GM23338 (cell line): ENCODE measurements around the gene NTRK3. TPM values are rescaled to one million over a fixed set of nuclear protein-coding genes. Genes with fewer than 3 reads are reported as not detected.

Source experiments
- ATAC-seq: fragments of 200-7000 bp; cut with Tn5 transposase; 3 replicates; pipeline ENCODE4 v1.9.1; 2020
- DNase-seq: peaks from one replicate; pipeline ENCODE4 v3.0.0-alpha.2; 2015; ENCODE audit warnings: low spot score
- H2AFZ ChIP-seq: fragments of 200-600 bp; sonication (generic); 2 replicates; pipeline ENCODE4 v1.8.0; 2016; ENCODE audit warnings: antibody characterized with exemption, mild to moderate bottlenecking, moderate library complexity
- H3F3A ChIP-seq: fragments of 200-600 bp; sonication (generic); replicated peaks from 2 replicates; pipeline ENCODE4 v1.8.0; 2017; ENCODE audit warnings: antibody characterized with exemption, mixed run types, low read depth
- H3K27ac ChIP-seq: fragments of 200-600 bp; sonication (generic); 2 replicates; pipeline ENCODE4 v1.6.1; 2016; ENCODE audit warnings: low read depth
- H3K27me3 ChIP-seq: fragments of 200-600 bp; sonication (generic); 2 replicates; pipeline ENCODE4 v1.8.0; 2016; ENCODE audit warnings: mild to moderate bottlenecking, mixed run types, moderate library complexity; ENCODE audit not compliant: insufficient read depth
- H3K36me3 ChIP-seq: fragments of 200-600 bp; sonication (generic); 2 replicates; pipeline ENCODE4 v1.8.0; 2016; ENCODE audit warnings: mild to moderate bottlenecking; ENCODE audit not compliant: insufficient read depth
- H3K4me1 ChIP-seq: fragments of 200-600 bp; sonication (generic); 2 replicates; pipeline ENCODE4 v1.8.0; 2016; ENCODE audit warnings: mild to moderate bottlenecking, moderate library complexity; ENCODE audit not compliant: insufficient read depth
- H3K4me2 ChIP-seq: fragments of 200-600 bp; sonication (generic); 2 replicates; pipeline ENCODE4 v1.7.1; 2017; ENCODE audit warnings: mixed run types
- H3K4me3 ChIP-seq: fragments of 200-600 bp; sonication (generic); 2 replicates; pipeline ENCODE4 v1.6.1; 2016; ENCODE audit warnings: mixed run types
- H3K79me2 ChIP-seq: fragments of 200-600 bp; sonication (generic); replicated peaks from 2 replicates; pipeline ENCODE4 v1.8.0; 2017; ENCODE audit warnings: mild to moderate bottlenecking; ENCODE audit not compliant: insufficient read depth
- H3K9me2 ChIP-seq: fragments of 200-600 bp; sonication (generic); 2 replicates; pipeline ENCODE4 v1.8.0; 2017; ENCODE audit not compliant: insufficient read depth
- H4K20me1 ChIP-seq: fragments of 200-600 bp; sonication (generic); replicated peaks from 2 replicates; pipeline ENCODE4 v1.8.0; 2017; ENCODE audit warnings: mild to moderate bottlenecking; ENCODE audit not compliant: insufficient read depth
- H3K27ac Mint-ChIP-seq: 2 replicates; pipeline ENCODE4 v1.8.0; 2020; ENCODE audit warnings: inconsistent platforms, mild to moderate bottlenecking, moderate library complexity, mixed read lengths
- H3K27me3 Mint-ChIP-seq: 3 replicates; pipeline ENCODE4 v1.8.0; 2022; ENCODE audit warnings: low read depth, mild to moderate bottlenecking, moderate library complexity, mixed read lengths, inconsistent platforms; ENCODE audit not compliant: insufficient read depth, poor library complexity
- H3K36me3 Mint-ChIP-seq: 3 replicates; pipeline ENCODE4 v1.8.0; 2021; ENCODE audit warnings: low read depth, mild to moderate bottlenecking, inconsistent platforms, moderate library complexity, mixed read lengths
- H3K4me1 Mint-ChIP-seq: 3 replicates; pipeline ENCODE4 v1.8.0; 2020; ENCODE audit warnings: mild to moderate bottlenecking, inconsistent platforms, mixed read lengths
- H3K4me3 Mint-ChIP-seq: 3 replicates; pipeline ENCODE4 v1.8.0; 2021; ENCODE audit warnings: moderate library complexity, mild to moderate bottlenecking, inconsistent platforms, mixed read lengths
- H3K9me3 Mint-ChIP-seq: 3 replicates; pipeline ENCODE4 v1.8.0; 2020; ENCODE audit warnings: moderate library complexity, mild to moderate bottlenecking, inconsistent platforms, mixed read lengths
- CREB1 ChIP-seq: fragments of 250-450 bp; sonication (Bioruptor Pico); IDR thresholded peaks from 2 replicates; pipeline ENCODE4 v1.5.0; 2020; ENCODE audit warnings: low read depth, mild to moderate bottlenecking, moderate library complexity
- EZH2 ChIP-seq: fragments of 200-600 bp; sonication (generic); IDR thresholded peaks from one replicate; pipeline ENCODE4 v1.8.0; 2017; ENCODE audit warnings: antibody characterized with exemption, mild to moderate bottlenecking, low read depth; ENCODE audit not compliant: unreplicated experiment
- EZH2phosphoT487 ChIP-seq: fragments of 200-600 bp; sonication (generic); IDR thresholded peaks from one replicate; pipeline ENCODE4 v1.8.1; 2018; ENCODE audit warnings: antibody characterized with exemption; ENCODE audit not compliant: unreplicated experiment
- JUNB ChIP-seq: IDR thresholded peaks from one replicate; pipeline ENCODE4 v1.6.1; 2016; ENCODE audit warnings: antibody characterized with exemption; ENCODE audit not compliant: unreplicated experiment
- NANOG ChIP-seq: IDR thresholded peaks from 2 replicates; pipeline ENCODE4 v1.6.1; 2016; ENCODE audit warnings: antibody characterized with exemption, borderline replicate concordance
- STAT1 ChIP-seq: IDR thresholded peaks from one replicate; pipeline ENCODE4 v1.6.1; 2016; ENCODE audit warnings: antibody characterized with exemption; ENCODE audit not compliant: unreplicated experiment
- ZNF114 ChIP-seq: fragments of 250-450 bp; sonication (Bioruptor Pico); IDR thresholded peaks from 2 replicates; pipeline ENCODE4 v1.5.0; 2020; ENCODE audit warnings: mild to moderate bottlenecking, moderate library complexity
- ZNF331 ChIP-seq: fragments of 250-450 bp; sonication (Bioruptor Pico); IDR thresholded peaks from 2 replicates; pipeline ENCODE4 v1.5.0; 2020; ENCODE audit warnings: low read depth, mild to moderate bottlenecking, moderate library complexity
- polyA plus RNA-seq: library from polyadenylated mRNA; unstranded; fragments of >200 nt; fragmentation: Nextera tagmentation; extraction: Ambion mirVana; gene quantifications from 2 replicates; pipeline ENCODE4 v1.2.1, GENCODE V29; 2016
- total RNA-seq: library from RNA; depleted of rRNA; stranded (reverse); fragments of >200 nt; shearing (Covaris generic); gene quantifications from 2 replicates; pipeline ENCODE4 v1.2.3, GENCODE V29; 2014
- TF ChIP-seq, protein P1 (sequence below): IDR thresholded peaks from 2 replicates; pipeline ENCODE4 v1.6.1; 2016; ENCODE audit warnings: antibody characterized with exemption
- TF ChIP-seq, protein P2 (sequence below): IDR thresholded peaks from one replicate; pipeline ENCODE4 v1.6.1; 2018; ENCODE audit warnings: antibody characterized with exemption; ENCODE audit not compliant: unreplicated experiment
- TF ChIP-seq, protein P3 (sequence below): fragments of 250-450 bp; sonication (Bioruptor Pico); IDR thresholded peaks from 2 replicates; pipeline ENCODE4 v1.5.0; 2020; ENCODE audit warnings: mild to moderate bottlenecking, moderate library complexity
- TF ChIP-seq, protein P4 (sequence below), 2 experiments: fragments of 200-600 bp in 1 of 2; sonication (generic) in 1 of 2; conservative IDR thresholded peaks; 2 replicates each; pipeline versions ENCODE4 v1.5.1 to v1.6.1; 2016 to 2017; ENCODE audit warnings: antibody characterized with exemption in 2 of 2, low read depth in 2 of 2, mild to moderate bottlenecking in 2 of 2, moderate library complexity in 1 of 2

The NTRK3 gene
- total and polyA plus RNA-seq, 2 experiments from 2014 or later, result 3.1 to 5.3 TPM

DNA sequence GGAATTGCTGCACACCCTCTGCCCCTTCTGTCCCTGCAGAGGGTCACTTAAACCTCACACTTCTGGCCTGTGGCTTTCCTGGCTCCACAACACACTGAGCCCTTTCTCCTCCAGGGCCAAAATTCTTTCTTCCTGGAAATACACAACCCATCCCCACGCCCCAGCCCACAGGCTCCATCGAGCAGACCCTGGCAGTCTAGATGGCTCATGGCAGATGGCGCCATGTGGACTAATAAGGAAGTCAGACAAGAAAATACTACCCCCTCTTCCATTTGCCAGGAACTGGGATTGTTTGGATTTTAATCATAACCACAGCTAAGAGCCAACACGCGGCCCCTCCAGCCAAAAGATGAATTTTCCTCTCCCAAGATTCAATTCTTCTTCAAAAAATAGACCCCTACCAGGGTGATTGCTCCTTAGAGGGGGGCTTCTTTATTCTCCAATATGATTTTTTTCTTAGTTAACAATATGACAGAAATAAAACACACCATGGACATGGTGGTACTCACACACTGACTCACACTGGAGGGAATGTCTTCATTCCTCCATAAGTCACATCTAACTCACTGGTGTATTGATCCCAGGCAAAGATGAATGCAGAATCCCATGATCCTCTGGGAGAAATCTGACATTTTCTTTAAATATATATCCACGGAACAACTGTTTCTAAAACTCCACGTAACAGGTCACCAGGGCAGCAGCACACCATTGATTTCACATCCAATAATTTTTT is 111.5 kb downstream of the NTRK3 start:
- Mint-ChIP-seq H3K36me3 (no peaks in the 10 kb centered on the region), H3K4me1 (no peaks in the 10 kb centered on the region), H3K27me3 (peaks cover 2% of the 10 kb centered on the region), H3K4me3 (no peak overlapping the region), H3K9me3 (no peaks in the 10 kb centered on the region), H3K27ac (no peak overlapping the region)
- no peak overlapping the region for H3K4me2 ChIP-seq
- H3K79me2 ChIP-seq, result no peaks in the 10 kb centered on the region
- ATAC-seq (no peak), DNase-seq (no peak)
- H3K27me3 ChIP-seq, result no peaks in the 10 kb centered on the region
- no peaks in the 10 kb centered on the region for H4K20me1 ChIP-seq
- H2AFZ ChIP-seq, result no peak overlapping the region
- H3K27ac ChIP-seq, result no peak overlapping the region
- no peaks in the 10 kb centered on the region for H3F3A ChIP-seq
- H3K36me3 ChIP-seq, result no peaks in the 10 kb centered on the region
- no peak for TF ChIP-seq CREB1 (CRISPR knock-in tag)
- no peak for TF ChIP-seq ZNF114 (CRISPR knock-in tag)
- TF ChIP-seq, protein P1, sequence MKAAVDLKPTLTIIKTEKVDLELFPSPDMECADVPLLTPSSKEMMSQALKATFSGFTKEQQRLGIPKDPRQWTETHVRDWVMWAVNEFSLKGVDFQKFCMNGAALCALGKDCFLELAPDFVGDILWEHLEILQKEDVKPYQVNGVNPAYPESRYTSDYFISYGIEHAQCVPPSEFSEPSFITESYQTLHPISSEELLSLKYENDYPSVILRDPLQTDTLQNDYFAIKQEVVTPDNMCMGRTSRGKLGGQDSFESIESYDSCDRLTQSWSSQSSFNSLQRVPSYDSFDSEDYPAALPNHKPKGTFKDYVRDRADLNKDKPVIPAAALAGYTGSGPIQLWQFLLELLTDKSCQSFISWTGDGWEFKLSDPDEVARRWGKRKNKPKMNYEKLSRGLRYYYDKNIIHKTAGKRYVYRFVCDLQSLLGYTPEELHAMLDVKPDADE, result no peak
- no peak for TF ChIP-seq EZH2phosphoT487
- TF ChIP-seq ZNF331 (CRISPR knock-in tag), result no peak
- TF ChIP-seq, protein P2, sequence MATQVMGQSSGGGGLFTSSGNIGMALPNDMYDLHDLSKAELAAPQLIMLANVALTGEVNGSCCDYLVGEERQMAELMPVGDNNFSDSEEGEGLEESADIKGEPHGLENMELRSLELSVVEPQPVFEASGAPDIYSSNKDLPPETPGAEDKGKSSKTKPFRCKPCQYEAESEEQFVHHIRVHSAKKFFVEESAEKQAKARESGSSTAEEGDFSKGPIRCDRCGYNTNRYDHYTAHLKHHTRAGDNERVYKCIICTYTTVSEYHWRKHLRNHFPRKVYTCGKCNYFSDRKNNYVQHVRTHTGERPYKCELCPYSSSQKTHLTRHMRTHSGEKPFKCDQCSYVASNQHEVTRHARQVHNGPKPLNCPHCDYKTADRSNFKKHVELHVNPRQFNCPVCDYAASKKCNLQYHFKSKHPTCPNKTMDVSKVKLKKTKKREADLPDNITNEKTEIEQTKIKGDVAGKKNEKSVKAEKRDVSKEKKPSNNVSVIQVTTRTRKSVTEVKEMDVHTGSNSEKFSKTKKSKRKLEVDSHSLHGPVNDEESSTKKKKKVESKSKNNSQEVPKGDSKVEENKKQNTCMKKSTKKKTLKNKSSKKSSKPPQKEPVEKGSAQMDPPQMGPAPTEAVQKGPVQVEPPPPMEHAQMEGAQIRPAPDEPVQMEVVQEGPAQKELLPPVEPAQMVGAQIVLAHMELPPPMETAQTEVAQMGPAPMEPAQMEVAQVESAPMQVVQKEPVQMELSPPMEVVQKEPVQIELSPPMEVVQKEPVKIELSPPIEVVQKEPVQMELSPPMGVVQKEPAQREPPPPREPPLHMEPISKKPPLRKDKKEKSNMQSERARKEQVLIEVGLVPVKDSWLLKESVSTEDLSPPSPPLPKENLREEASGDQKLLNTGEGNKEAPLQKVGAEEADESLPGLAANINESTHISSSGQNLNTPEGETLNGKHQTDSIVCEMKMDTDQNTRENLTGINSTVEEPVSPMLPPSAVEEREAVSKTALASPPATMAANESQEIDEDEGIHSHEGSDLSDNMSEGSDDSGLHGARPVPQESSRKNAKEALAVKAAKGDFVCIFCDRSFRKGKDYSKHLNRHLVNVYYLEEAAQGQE, result no peak
- no peak for TF ChIP-seq EZH2
- no peak for TF ChIP-seq JUNB
- TF ChIP-seq STAT1, result no peak
- TF ChIP-seq, protein P3, sequence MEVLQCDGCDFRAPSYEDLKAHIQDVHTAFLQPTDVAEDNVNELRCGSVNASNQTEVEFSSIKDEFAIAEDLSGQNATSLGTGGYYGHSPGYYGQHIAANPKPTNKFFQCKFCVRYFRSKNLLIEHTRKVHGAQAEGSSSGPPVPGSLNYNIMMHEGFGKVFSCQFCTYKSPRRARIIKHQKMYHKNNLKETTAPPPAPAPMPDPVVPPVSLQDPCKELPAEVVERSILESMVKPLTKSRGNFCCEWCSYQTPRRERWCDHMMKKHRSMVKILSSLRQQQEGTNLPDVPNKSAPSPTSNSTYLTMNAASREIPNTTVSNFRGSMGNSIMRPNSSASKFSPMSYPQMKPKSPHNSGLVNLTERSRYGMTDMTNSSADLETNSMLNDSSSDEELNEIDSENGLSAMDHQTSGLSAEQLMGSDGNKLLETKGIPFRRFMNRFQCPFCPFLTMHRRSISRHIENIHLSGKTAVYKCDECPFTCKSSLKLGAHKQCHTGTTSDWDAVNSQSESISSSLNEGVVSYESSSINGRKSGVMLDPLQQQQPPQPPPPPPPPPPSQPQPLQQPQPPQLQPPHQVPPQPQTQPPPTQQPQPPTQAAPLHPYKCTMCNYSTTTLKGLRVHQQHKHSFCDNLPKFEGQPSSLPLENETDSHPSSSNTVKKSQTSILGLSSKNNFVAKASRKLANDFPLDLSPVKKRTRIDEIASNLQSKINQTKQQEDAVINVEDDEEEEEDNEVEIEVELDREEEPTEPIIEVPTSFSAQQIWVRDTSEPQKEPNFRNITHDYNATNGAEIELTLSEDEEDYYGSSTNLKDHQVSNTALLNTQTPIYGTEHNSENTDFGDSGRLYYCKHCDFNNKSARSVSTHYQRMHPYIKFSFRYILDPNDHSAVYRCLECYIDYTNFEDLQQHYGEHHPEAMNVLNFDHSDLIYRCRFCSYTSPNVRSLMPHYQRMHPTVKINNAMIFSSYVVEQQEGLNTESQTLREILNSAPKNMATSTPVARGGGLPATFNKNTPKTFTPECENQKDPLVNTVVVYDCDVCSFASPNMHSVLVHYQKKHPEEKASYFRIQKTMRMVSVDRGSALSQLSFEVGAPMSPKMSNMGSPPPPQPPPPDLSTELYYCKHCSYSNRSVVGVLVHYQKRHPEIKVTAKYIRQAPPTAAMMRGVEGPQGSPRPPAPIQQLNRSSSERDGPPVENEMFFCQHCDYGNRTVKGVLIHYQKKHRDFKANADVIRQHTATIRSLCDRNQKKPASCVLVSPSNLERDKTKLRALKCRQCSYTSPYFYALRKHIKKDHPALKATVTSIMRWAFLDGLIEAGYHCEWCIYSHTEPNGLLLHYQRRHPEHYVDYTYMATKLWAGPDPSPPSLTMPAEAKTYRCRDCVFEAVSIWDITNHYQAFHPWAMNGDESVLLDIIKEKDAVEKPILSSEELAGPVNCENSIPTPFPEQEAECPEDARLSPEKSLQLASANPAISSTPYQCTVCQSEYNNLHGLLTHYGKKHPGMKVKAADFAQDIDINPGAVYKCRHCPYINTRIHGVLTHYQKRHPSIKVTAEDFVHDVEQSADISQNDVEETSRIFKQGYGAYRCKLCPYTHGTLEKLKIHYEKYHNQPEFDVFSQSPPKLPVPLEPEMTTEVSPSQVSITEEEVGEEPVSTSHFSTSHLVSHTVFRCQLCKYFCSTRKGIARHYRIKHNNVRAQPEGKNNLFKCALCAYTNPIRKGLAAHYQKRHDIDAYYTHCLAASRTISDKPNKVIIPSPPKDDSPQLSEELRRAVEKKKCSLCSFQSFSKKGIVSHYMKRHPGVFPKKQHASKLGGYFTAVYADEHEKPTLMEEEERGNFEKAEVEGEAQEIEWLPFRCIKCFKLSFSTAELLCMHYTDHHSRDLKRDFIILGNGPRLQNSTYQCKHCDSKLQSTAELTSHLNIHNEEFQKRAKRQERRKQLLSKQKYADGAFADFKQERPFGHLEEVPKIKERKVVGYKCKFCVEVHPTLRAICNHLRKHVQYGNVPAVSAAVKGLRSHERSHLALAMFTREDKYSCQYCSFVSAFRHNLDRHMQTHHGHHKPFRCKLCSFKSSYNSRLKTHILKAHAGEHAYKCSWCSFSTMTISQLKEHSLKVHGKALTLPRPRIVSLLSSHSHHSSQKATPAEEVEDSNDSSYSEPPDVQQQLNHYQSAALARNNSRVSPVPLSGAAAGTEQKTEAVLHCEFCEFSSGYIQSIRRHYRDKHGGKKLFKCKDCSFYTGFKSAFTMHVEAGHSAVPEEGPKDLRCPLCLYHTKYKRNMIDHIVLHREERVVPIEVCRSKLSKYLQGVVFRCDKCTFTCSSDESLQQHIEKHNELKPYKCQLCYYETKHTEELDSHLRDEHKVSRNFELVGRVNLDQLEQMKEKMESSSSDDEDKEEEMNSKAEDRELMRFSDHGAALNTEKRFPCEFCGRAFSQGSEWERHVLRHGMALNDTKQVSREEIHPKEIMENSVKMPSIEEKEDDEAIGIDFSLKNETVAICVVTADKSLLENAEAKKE (CRISPR knock-in tag), result no peak
- TF ChIP-seq, protein P4, sequence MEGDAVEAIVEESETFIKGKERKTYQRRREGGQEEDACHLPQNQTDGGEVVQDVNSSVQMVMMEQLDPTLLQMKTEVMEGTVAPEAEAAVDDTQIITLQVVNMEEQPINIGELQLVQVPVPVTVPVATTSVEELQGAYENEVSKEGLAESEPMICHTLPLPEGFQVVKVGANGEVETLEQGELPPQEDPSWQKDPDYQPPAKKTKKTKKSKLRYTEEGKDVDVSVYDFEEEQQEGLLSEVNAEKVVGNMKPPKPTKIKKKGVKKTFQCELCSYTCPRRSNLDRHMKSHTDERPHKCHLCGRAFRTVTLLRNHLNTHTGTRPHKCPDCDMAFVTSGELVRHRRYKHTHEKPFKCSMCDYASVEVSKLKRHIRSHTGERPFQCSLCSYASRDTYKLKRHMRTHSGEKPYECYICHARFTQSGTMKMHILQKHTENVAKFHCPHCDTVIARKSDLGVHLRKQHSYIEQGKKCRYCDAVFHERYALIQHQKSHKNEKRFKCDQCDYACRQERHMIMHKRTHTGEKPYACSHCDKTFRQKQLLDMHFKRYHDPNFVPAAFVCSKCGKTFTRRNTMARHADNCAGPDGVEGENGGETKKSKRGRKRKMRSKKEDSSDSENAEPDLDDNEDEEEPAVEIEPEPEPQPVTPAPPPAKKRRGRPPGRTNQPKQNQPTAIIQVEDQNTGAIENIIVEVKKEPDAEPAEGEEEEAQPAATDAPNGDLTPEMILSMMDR (conservative IDR thresholded peaks at IDR 0.05; ENCODE audit: low read depth in 2 of 2), result no peak
- TF ChIP-seq NANOG, result no peak
- no peaks in the 10 kb centered on the region for H3K4me1 ChIP-seq
- H3K9me2 ChIP-seq, result no peaks in the 10 kb centered on the region
- H3K4me3 ChIP-seq, result no peak overlapping the region
